Measurements from ENCODE around the gene TGFA.

TGFA gene

DNA sequence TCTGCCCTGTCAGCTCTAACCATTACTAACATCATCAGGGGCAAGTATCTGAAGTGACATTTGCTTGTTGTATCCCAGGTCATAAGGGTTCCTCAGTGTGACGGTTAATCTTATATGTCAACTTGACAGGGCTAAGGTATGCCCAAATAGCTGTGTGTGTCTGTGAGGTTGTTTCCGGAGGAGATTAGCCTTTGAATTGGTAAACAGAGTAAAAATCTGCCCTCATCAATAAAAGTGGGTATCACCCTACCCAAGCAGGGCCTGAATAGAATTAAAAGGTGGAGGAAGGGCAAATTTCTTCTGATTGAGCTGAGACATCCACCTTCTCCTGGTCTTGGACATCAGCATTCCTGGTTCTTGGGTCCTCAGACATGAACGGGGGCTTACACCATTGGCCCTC lies 12.8 kb upstream of the TGFA start:
- no peak overlapping the region for H3K18ac ChIP-seq (ENCODE audit: low read length)
- H2AFZ ChIP-seq (ENCODE audit: insufficient read depth, low read length, poor library complexity): no peak overlapping the region
- H3K4me3 ChIP-seq (ENCODE audit: low read depth, low read length): no peak overlapping the region
- WGBS (ENCODE audit: extremely low coverage, insufficient coverage, insufficient read length): no CpG with 5 or more reads among the region's 3 CpGs
- no peak overlapping the region for H3K14ac ChIP-seq (ENCODE audit: low read length)
- no peaks in the 10 kb centered on the region for H3K79me1 ChIP-seq (ENCODE audit: low read length)
- no peak overlapping the region for H3K23ac ChIP-seq (ENCODE audit: low read length)
- no peaks in the 10 kb centered on the region for H3K4me1 ChIP-seq (ENCODE audit: control insufficient read depth in 1 of 2, insufficient read depth in 2 of 2, low read length in 2 of 2)
- H3K27ac ChIP-seq (ENCODE audit: low read depth, low read length): no peak overlapping the region
- no peak overlapping the region for H4K8ac ChIP-seq (ENCODE audit: low read depth, low read length)
- no peak overlapping the region for H2AK5ac ChIP-seq (ENCODE audit: low read length)
- no peak for DNase-seq
- H3K9ac ChIP-seq (ENCODE audit: low read length): no peak overlapping the region
- no peak overlapping the region for H2BK12ac ChIP-seq (ENCODE audit: low read length)
- no peak overlapping the region for H4K91ac ChIP-seq (ENCODE audit: low read depth, low read length)
- no peak overlapping the region for H4K12ac ChIP-seq (ENCODE audit: low read depth, low read length)
- H3K9me3 ChIP-seq (ENCODE audit: insufficient read depth, low read depth, low read length): peaks cover 4% of the 10 kb centered on the region
- no peak overlapping the region for H2BK120ac ChIP-seq (ENCODE audit: insufficient read depth, low read length, poor library complexity)
- H3K4me2 ChIP-seq (ENCODE audit: low read length): no peak overlapping the region
- no peaks in the 10 kb centered on the region for H3K36me3 ChIP-seq (ENCODE audit: control insufficient read depth in 1 of 2, insufficient read depth in 2 of 2, low read length in 2 of 2)
- H3K79me2 ChIP-seq (ENCODE audit: control insufficient read depth, insufficient read depth, low read length, poor library complexity): no peaks in the 10 kb centered on the region
- H2BK5ac ChIP-seq (ENCODE audit: low read depth, low read length, poor library complexity): no peak overlapping the region
- H3K4ac ChIP-seq (ENCODE audit: low read depth, low read length): no peak overlapping the region
- no peaks in the 10 kb centered on the region for H3K27me3 ChIP-seq (ENCODE audit: insufficient read depth, low read length)

DNA sequence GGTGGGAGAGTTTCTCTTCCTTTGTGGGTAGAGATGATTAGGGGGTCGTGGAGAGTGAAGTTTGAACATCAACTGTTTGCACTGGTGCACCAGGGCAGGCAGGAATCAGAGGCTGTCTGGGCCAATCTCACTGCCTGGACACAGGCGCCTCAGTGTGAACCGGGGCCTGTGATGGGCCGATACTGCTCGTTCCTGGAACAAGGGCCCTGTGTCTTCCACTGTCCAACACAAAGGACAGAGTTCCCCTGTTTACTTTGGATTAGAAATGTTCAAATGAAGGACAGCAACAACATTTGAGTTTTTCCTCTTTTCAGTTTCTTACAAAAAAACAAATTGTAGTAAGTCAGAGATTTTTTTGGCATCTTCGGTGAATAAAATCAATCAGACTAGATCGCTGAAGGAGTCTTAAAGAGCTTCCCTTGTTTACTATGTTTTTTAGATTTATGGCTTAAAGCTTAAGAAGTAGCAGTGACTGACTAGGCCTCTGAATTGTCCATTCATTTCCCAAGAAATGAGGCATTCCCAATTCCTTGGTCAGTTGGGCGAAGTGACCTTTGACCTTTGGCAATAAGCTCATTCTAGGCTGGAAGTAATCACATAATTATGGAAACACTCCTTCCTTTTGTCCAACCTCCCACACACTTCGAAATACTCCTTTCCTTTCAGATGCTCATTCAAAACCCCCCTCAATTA lies 11.6 kb upstream of the TGFA start:
- Histone ChIP-seq H3K9ac (ENCODE audit: low read length) (no peak overlapping the region), H3K9me3 (ENCODE audit: insufficient read depth, low read depth, low read length) (no peaks in the 10 kb centered on the region), H3K4me2 (ENCODE audit: low read length) (no peak overlapping the region), H3K18ac (ENCODE audit: low read length) (no peak overlapping the region), H3K23ac (ENCODE audit: low read length) (no peak overlapping the region), H4K91ac (ENCODE audit: low read depth, low read length) (no peak overlapping the region), H2BK12ac (ENCODE audit: low read length) (no peak overlapping the region), H3K79me1 (ENCODE audit: low read length) (no peaks in the 10 kb centered on the region), H2AK5ac (ENCODE audit: low read length) (no peak overlapping the region), H3K79me2 (ENCODE audit: control insufficient read depth, insufficient read depth, low read length, poor library complexity) (no peaks in the 10 kb centered on the region), H3K36me3 (ENCODE audit: control insufficient read depth in 1 of 2, insufficient read depth in 2 of 2, low read length in 2 of 2) (no peaks in the 10 kb centered on the region), H2AFZ (ENCODE audit: insufficient read depth, low read length, poor library complexity) (no peak overlapping the region), H3K4ac (ENCODE audit: low read depth, low read length) (no peak overlapping the region), H3K4me3 (ENCODE audit: low read depth, low read length) (no peak overlapping the region), H3K14ac (ENCODE audit: low read length) (no peak overlapping the region), H4K12ac (ENCODE audit: low read depth, low read length) (no peak overlapping the region), H3K27me3 (ENCODE audit: insufficient read depth, low read length) (no peaks in the 10 kb centered on the region), H3K27ac (ENCODE audit: low read depth, low read length) (no peak overlapping the region), H4K8ac (ENCODE audit: low read depth, low read length) (no peak overlapping the region), H2BK5ac (ENCODE audit: low read depth, low read length, poor library complexity) (no peak overlapping the region), H3K4me1 (ENCODE audit: control insufficient read depth in 1 of 2, insufficient read depth in 2 of 2, low read length in 2 of 2) (no peaks in the 10 kb centered on the region), H2BK120ac (ENCODE audit: insufficient read depth, low read length, poor library complexity) (no peak overlapping the region)
- WGBS (ENCODE audit: extremely low coverage, insufficient coverage, insufficient read length): no CpG with 5 or more reads among the region's 9 CpGs
- no peak for DNase-seq

DNA sequence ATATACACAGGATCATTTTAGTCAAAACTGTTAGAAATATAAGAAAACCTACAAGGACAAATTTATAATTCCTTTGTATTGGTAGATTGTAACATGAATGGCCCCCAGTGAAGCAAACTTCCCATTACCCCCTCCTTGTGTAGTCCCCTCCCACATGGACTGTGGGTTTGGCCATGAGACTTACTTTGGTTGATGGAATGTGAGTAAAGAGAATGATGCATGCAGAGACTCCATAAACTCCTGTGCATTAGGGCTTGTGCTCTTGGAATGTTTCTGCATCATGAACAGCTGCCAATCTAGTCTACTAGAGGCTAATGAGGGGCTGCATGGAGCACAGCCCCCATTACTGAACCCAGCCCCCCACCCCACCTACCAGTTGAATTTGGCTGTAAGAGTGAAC lies 8.3 kb upstream of the TGFA start:
- Histone ChIP-seq H3K36me3 (ENCODE audit: control insufficient read depth in 1 of 2, insufficient read depth in 2 of 2, low read length in 2 of 2) (no peaks in the 10 kb centered on the region), H3K4me3 (ENCODE audit: low read depth, low read length) (no peak overlapping the region), H4K8ac (ENCODE audit: low read depth, low read length) (no peak overlapping the region), H2BK5ac (ENCODE audit: low read depth, low read length, poor library complexity) (no peak overlapping the region), H3K4me2 (ENCODE audit: low read length) (no peak overlapping the region), H3K79me2 (ENCODE audit: control insufficient read depth, insufficient read depth, low read length, poor library complexity) (no peaks in the 10 kb centered on the region), H2BK120ac (ENCODE audit: insufficient read depth, low read length, poor library complexity) (no peak overlapping the region), H3K9ac (ENCODE audit: low read length) (no peak overlapping the region), H2AFZ (ENCODE audit: insufficient read depth, low read length, poor library complexity) (no peak overlapping the region), H3K23ac (ENCODE audit: low read length) (no peak overlapping the region), H2AK5ac (ENCODE audit: low read length) (no peak overlapping the region), H4K12ac (ENCODE audit: low read depth, low read length) (no peak overlapping the region), H3K27me3 (ENCODE audit: insufficient read depth, low read length) (no peaks in the 10 kb centered on the region), H3K4ac (ENCODE audit: low read depth, low read length) (no peak overlapping the region), H3K9me3 (ENCODE audit: insufficient read depth, low read depth, low read length) (no peaks in the 10 kb centered on the region), H3K18ac (ENCODE audit: low read length) (no peak overlapping the region), H2BK12ac (ENCODE audit: low read length) (no peak overlapping the region), H3K14ac (ENCODE audit: low read length) (no peak overlapping the region), H3K4me1 (ENCODE audit: control insufficient read depth in 1 of 2, insufficient read depth in 2 of 2, low read length in 2 of 2) (no peaks in the 10 kb centered on the region), H4K91ac (ENCODE audit: low read depth, low read length) (no peak overlapping the region), H3K79me1 (ENCODE audit: low read length) (no peaks in the 10 kb centered on the region), H3K27ac (ENCODE audit: low read depth, low read length) (no peak overlapping the region)
- no peak for DNase-seq

DNA sequence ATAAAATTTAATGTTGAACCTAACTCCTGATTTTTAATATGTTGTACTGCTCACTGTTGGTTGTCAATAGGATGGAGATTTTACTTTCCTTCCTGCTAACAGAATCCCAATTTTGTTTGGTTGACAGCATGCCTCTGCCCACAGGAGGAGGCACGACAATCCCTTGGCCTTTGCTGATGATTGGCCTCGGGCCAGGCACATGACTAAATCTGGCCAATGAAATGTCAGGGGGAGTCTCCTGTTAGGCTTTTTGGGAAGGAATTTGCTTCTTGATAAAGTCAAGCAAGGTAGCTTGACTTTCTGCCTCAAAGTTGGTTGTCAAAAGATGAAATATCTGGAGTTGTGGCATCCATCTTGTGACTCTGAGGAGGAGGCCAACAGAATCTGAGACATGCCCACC lies 6.8 kb upstream of the TGFA start:
- H2AFZ ChIP-seq (ENCODE audit: insufficient read depth, low read length, poor library complexity): no peak overlapping the region
- H3K9ac ChIP-seq (ENCODE audit: low read length): no peak overlapping the region
- no peaks in the 10 kb centered on the region for H3K79me1 ChIP-seq (ENCODE audit: low read length)
- H3K4ac ChIP-seq (ENCODE audit: low read depth, low read length): no peak overlapping the region
- H4K8ac ChIP-seq (ENCODE audit: low read depth, low read length): no peak overlapping the region
- H3K14ac ChIP-seq (ENCODE audit: low read length): no peak overlapping the region
- no peak overlapping the region for H3K27ac ChIP-seq (ENCODE audit: low read depth, low read length)
- no peak overlapping the region for H2AK5ac ChIP-seq (ENCODE audit: low read length)
- H2BK5ac ChIP-seq (ENCODE audit: low read depth, low read length, poor library complexity): no peak overlapping the region
- no peak overlapping the region for H2BK12ac ChIP-seq (ENCODE audit: low read length)
- no peaks in the 10 kb centered on the region for H3K9me3 ChIP-seq (ENCODE audit: insufficient read depth, low read depth, low read length)
- H3K4me1 ChIP-seq (ENCODE audit: control insufficient read depth in 1 of 2, insufficient read depth in 2 of 2, low read length in 2 of 2): no peaks in the 10 kb centered on the region
- H3K23ac ChIP-seq (ENCODE audit: low read length): no peak overlapping the region
- no peak overlapping the region for H3K18ac ChIP-seq (ENCODE audit: low read length)
- no peak overlapping the region for H3K4me3 ChIP-seq (ENCODE audit: low read depth, low read length)
- H2BK120ac ChIP-seq (ENCODE audit: insufficient read depth, low read length, poor library complexity): no peak overlapping the region
- no peak overlapping the region for H4K91ac ChIP-seq (ENCODE audit: low read depth, low read length)
- H3K79me2 ChIP-seq (ENCODE audit: control insufficient read depth, insufficient read depth, low read length, poor library complexity): no peaks in the 10 kb centered on the region
- WGBS (ENCODE audit: extremely low coverage, insufficient coverage, insufficient read length): no CpG with 5 or more reads among the region's 2 CpGs
- H3K27me3 ChIP-seq (ENCODE audit: insufficient read depth, low read length): no peaks in the 10 kb centered on the region
- no peaks in the 10 kb centered on the region for H3K36me3 ChIP-seq (ENCODE audit: control insufficient read depth in 1 of 2, insufficient read depth in 2 of 2, low read length in 2 of 2)
- no peak overlapping the region for H4K12ac ChIP-seq (ENCODE audit: low read depth, low read length)
- no peak overlapping the region for H3K4me2 ChIP-seq (ENCODE audit: low read length)
- no peak for DNase-seq

Data from trophoblast cell (in vitro differentiated cells and primary cell).